Fibroblast of mammary gland (primary cell): Measurements from ENCODE around the gene SNX9.

Experiments
- DNase-seq: peaks from one replicate; pipeline ENCODE4 v3.0.0-alpha.2; 2010; ENCODE audit warnings: low read depth
- H3K4me3 ChIP-seq: 2 replicates; pipeline ENCODE4 v1.5.1; 2011; ENCODE audit warnings: low read depth, mild to moderate bottlenecking, low read length, moderate library complexity; ENCODE audit not compliant: control insufficient read depth
- CTCF ChIP-seq: conservative IDR thresholded peaks from 2 replicates; pipeline ENCODE4 v1.5.1; 2011; ENCODE audit warnings: low read depth, low read length, inconsistent platforms; ENCODE audit not compliant: control insufficient read depth, insufficient read depth

The SNX9 gene

DNA sequence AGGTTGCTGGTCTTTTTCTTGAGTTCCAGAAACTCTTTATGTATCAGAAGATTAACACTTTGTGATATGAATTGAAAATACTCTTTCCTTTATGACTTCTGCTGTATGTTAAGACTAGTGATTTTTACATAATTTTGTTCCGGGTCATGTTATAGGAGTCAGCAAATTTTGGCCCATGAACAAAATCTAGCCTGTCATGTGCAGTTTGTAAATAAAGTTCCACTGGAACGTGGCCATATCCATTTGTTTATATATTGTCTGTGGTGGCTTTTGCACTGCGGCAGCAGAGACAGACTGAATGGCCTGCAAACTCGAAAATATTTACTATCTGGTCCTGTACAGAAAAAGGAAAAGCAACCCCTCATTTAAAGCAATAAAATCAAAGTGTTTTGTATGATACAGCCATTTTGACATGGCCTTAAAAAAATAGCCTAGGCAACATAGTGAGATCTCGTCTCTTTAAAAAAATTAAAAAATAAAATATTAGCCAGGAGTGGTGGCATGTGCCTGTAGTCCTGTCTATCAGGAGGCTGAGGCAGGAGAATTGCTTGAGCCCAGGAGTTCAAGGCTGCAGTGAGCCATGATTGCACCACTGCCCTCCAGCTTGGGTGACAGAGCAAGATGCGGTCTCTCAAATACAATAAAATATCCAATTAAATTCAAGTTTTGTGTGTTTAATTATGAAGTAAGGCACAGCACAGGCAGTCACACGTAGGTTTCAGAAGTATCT lies 36.9 kb downstream of the SNX9 start:
- no peak for DNase-seq
- no peak for TF ChIP-seq CTCF

GRCh38 chr6:157860505-157860991 lies 37.5 kb downstream of the SNX9 start:
- no peak for DNase-seq
- TF ChIP-seq CTCF: no peak
- no peak overlapping the region for H3K4me3 ChIP-seq

More for the DNA sequence above, 36.9 kb downstream of the SNX9 start:
- H3K4me3 ChIP-seq: no peak overlapping the region

- no peak overlapping the region for H3K4me3 ChIP-seq
- TF ChIP-seq CTCF: no peak
- DNase-seq: no peak
Measured at GRCh38 chr6:157861184-157861583, 38.1 kb downstream of the SNX9 start.

DNA sequence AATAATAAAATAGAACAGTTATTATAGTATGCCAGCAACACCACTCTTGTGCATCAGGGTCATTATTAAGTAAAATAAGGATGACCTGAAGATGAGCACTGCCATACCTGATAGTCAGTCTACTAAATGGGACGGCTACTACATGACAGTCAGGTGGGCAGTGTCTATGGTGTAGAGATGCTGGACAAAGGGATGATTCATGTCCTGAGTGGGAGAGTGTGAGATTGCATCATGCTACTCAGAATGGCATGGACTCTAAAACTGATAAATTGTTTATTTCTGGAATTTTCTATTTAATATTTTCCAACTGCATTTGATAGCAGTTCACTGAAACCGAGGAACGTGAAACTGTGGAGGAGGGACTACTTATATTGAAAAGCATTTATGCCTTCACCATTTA lies 38.8 kb downstream of the SNX9 start:
- H3K4me3 ChIP-seq: no peak overlapping the region
- peak; percentile 70 for DNase-seq
- no peak for TF ChIP-seq CTCF

DNA sequence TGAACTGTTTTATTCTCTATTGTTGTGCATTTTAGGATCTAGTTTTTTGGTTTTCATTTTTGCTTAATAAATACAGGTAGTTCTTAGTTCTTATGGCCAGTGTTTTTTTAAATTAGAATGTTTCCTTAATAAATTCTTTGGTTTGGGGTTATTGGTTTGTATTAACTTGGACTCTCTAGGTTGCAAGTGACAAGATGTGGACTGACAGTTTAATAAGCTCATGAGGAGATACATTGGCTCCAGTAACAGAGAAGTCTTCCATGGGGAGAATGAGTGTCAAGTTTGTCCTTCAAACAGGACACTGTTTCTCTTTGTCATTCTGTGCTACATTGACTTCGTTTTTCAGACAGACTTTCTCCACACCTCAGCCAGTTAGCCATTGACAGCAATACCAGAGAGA lies 39.7 kb downstream of the SNX9 start:
- no peak for DNase-seq

DNA sequence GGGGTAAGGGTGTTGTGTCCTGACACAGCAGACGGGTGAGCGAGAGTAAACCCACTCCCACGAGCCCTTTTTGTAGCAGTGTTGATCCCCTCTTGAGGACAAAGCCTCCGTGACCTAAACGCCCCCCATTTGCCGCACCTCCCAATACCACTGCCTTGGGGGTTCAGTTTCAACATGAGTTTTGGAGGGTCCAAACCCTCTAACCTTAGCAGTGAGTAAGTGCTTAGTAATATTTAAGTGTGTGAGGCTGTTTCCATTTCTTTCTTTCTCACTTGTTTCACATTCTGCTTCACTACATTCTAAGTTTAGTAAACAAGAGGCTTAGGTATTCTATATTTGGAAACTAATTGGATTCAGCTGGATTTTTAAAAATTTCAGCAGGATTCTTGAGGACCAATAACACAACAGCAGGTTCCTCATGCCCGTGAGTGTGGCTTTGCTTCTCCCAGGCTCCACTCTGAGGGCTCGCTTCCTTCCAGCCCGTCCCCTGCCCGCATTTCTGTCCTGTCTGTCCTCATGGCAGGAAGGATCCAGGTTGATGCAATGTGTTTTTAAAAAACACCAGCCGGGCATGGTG lies 41.2 kb downstream of the SNX9 start:
- H3K4me3 ChIP-seq: no peak overlapping the region
- DNase-seq: no peak
- TF ChIP-seq CTCF: no peak

More for the DNA sequence above, 39.7 kb downstream of the SNX9 start:
- no peak for TF ChIP-seq CTCF
- no peak overlapping the region for H3K4me3 ChIP-seq

GRCh38 chr6:157865249-157865648 lies 42.2 kb downstream of the SNX9 start:
- no peak for DNase-seq
- no peak overlapping the region for H3K4me3 ChIP-seq

More at GRCh38 chr6:157865249-157865648, 42.2 kb downstream of the SNX9 start:
- TF ChIP-seq CTCF: no peak
